ENCODE measurements around the gene MGAT4B.

MGAT4B gene

DNA sequence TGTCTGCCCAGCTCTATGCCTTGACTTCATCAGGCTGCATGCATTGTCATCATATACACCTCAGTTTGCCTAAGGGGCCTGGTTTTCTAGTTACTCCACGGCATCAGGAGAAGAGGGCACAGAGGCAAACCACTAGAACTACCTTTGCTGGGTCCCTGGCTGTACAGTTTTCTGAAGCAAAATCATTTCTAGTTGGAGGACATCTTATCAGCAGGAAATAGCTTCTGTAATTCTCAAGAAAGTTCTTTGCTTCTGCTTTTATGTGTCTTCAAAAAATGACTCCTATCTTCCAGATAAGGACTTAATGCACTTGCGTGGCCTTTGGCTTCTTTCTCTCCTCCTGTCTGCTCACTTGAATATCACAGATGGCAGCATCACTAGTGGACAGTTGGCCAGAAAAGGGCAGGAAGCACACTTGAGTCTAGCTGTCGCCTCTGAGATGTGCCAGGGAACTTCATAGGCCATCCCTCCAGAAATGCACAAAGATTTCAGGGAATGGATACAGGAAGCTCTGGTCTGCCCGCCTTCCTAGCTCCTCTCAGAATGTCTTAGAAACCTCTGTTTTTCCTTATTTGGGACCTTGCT is 35.3 kb downstream of the MGAT4B start:
- no peak for DNase-seq (ENCODE audit: low read depth in 2 of 2)

DNA sequence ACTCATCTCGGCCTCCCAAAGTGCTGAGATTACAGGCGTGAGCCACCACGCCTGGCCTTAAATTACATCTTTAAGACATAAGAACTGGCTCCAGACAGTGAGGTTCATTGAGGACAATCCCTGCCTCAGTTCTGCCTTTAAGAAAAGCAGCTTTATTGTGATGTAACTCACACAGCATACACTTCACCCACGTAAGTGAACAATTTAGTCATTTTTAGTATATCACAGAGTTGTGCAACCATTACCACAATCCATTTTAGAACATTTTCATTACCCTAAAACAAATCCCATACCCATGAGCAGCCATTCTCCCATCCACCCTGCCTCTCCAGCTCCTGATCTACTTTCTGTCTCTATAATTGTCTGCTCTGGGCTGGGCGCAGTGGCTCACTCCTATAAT is 36.9 kb downstream of the MGAT4B start:
- no peak for DNase-seq (ENCODE audit: low read depth in 2 of 2)

DNA sequence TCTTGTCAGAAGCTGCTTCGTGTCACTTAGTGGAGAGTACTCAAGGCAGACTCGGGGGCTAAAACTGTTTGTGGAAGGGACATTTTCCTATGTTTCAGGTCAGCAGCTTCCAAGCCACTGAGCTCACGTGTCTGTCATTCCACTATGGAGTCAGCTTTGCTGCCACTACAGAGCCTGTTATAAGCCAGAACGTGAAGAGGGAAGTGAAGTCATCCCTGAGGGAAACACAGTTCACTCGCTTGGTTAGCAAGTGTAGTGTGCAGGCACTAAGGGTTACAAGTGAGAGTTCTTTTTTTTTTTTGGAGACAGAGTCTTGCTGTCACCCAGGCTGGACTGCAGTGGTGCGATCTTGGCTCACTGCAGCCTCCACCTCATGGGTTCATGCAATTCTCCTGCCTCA is 37.4 kb downstream of the MGAT4B start:
- no peak for DNase-seq (ENCODE audit: low read depth in 2 of 2)

DNA sequence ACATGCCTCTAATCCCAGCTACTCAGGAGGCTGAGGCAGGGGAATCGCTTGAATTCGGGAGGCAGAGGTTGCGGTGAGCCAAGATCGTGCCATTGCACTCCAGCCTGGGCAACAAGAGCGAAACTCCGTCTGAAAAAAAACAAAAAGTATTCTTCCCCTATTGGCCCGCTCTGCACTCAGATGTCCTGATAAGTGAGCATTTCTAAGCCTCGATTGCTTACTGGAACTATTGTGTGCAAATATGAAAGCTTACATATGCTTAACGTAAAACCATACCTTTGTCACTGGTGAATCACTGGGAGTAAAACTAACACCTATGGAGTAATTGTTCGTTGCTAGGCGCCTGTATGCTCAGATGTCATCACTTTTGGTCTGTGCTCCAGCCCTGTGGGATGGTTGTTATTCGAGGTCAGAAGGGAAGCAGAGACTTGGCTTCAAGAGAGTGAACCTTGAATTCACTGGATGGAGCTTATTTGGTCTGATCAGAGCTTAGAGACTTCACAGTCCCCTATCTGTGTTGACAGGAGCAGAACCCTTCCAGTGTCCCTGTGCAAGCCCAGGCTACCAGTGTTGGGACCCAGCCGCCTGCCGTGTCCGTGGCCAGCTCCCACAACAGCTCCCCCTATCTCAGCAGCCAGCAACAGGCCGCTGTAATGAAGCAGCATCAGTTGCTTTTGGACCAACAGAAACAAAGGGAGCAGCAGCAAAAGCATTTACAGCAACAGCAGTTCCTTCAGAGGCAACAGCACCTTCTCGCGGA is 38.2 kb downstream of the MGAT4B start:
- peak in 1 of 2 donors; percentile 21 for DNase-seq (ENCODE audit: low read depth in 2 of 2)

DNA sequence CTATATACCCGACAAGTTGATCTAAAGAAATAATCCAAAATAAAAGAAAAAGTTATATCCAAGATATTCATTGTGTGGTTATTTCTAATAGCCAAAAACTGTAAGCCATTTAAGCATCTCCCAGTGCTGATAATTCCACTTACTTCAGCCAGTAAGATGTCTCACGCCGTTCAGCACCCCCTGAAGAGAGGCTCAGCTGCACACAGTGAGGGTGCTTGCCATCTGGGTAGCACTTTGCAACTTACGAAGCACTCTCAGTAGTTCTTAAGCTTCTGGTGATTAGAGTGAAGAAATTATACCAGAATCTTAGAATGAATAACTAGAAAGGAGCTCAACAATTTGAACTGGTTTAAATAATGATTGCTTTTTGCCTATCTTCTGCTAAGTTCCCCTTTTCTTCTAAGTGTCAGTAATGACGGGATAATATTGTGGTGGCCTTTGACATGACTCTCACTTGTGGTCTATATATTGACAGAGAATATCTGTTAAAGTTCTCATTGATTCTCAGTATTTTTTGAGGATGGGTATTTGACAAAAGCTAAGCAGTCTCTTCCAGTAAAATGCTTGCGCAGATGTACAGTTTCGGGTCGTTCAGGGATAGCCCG is 39.1 kb downstream of the MGAT4B start:
- DNase-seq (ENCODE audit: low read depth in 2 of 2) = no peak

DNA sequence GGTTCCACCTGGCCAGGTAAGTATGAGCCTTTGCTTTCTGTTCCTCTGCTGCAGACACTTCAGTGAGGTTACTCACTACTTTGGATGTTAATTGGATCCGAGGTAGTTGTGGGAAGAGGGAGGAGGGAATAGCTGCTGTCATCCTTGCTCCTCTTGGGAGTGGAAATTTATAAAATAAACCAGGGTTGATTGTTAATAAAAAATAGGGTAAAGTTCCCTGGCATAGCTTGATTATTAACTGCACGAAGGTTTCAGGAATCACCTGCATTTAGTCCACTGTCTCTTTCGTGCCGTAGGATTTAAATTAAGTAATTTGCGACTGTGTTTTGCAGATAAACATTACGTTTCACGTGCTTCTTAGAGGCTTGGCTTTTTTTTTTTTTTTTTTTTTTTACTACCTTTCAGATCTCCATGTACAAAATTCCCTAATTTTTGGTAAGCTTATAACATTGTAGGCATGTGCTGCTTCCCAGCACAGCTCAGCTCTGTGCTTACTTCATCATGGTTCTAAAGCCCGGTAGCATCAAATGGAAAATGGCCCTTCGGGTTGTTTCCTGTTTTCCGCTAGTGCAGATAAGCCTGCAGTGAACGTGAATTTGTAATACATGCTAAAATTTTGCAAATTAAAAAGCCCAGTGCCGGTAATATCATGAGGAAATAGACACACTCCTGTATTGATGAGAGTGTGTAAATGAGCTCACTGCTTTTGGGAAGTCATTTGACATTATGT is 39.8 kb downstream of the MGAT4B start:
- no peak for DNase-seq (ENCODE audit: low read depth in 2 of 2)

DNA sequence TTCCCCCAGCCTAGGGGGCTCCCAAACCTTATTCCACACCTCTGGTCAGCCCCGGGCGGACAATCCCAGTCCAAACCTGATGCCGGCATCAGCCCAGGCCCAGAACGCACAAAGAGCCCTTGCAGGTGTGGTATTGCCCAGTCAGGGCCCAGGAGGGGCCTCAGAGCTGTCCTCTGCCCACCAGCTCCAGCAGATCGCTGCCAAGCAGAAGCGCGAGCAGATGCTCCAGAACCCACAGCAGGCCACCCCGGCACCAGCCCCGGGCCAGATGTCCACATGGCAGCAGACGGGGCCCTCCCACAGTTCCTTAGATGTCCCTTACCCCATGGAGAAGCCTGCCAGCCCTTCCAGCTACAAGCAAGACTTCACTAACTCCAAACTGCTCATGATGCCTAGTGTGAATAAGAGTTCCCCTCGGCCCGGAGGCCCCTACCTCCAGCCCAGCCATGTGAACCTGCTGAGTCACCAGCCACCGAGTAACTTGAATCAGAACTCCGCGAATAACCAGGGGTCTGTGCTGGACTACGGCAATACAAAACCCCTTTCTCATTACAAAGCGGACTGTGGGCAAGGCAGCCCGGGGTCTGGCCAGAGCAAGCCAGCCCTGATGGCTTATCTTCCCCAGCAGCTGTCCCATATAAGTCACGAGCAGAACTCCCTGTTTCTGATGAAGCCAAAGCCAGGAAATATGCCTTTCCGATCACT is 40.5 kb downstream of the MGAT4B start:
- no peak for DNase-seq (ENCODE audit: low read depth in 2 of 2)

DNA sequence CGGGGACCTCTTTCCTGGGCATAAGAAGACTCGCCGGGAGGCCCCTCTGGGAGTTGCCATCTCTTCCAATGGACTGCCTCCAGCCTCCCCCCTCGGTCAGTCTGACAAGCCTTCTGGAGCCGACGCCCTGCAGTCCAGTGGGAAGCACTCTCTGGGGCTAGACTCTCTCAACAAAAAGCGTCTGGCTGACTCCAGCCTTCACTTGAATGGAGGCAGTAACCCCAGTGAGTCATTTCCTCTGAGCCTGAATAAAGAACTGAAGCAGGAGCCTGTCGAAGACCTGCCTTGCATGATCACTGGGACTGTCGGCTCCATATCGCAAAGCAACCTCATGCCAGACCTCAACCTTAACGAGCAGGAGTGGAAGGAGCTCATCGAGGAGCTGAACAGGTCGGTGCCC is 41.3 kb downstream of the MGAT4B start:
- DNase-seq (ENCODE audit: low read depth in 2 of 2) = no peak

DNA sequence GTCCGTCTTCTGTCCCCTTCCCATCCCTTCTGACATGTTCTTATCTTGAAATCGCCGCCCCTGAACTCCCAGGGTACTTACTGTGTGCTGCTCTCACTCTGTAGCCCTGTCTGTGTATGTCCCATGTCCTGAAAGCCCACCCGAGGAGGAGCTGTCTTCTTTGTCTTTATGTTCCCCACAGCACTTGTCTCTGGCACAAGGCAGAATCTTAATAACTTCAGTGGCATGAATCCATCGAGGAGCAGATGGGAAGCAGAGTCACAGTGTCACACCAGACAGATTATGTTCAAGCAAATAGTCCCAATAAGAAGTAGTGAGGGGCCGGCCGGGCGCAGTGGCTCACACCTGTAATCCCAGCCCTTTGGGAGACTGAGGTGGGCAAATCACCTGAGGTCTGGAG is 42.6 kb downstream of the MGAT4B start:
- DNase-seq (ENCODE audit: low read depth in 2 of 2) = no peak

DNA sequence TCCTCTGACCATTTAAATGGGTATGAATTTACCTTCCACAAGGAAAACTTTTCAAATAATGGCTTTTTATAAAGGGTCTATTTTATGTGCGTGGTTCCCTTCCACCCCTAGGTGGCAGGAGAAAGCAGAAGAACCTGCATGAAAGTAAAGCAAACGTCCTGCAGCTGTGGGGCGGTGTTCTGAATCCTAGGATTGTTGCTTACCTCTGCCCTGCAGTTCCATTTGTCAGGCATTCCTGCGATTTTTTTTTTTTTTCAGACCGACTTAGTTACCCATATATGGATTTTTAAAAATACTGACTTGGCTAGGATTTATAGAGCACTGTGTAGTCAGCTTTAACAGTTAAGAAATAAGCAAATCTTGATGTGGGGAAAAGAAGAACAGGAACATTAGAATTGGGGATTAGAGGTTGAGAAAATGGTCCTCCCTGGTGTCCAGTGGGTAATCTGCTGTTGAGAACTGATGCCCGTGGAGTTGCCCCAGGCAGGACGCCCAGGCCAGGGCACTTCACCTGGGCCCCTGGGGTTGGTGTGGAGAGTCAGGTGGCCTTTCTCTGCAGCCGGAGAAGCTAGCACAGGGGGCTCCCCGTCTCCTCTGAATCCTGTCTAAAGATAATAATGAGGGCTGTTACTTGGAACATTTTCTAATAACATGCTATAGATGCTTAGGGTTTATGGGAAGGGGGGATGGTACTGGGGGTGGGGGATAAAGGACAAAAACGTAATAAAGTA is 43.3 kb downstream of the MGAT4B start:
- DNase-seq (ENCODE audit: low read depth in 2 of 2) = no peak

DNA sequence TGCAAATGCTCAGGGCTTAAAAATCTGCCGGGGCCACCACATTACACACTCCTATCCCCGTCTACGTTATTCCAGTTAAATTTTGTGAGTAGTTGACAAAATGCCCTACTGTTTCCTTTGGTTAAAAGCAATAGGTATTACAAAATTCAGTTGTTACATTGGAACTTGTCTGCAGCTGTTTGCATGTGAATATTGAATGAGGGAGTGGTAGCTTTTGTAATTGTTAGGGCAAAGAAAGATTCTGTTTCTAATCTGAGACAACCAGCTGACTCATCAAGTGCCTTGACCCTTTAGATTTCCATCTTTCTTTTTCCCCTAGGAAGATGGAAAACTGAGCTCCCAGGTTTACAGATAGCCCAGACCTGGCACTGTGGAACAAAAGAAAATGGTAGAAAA is 43.9 kb downstream of the MGAT4B start:
- no peak for DNase-seq (ENCODE audit: low read depth in 2 of 2)

DNA sequence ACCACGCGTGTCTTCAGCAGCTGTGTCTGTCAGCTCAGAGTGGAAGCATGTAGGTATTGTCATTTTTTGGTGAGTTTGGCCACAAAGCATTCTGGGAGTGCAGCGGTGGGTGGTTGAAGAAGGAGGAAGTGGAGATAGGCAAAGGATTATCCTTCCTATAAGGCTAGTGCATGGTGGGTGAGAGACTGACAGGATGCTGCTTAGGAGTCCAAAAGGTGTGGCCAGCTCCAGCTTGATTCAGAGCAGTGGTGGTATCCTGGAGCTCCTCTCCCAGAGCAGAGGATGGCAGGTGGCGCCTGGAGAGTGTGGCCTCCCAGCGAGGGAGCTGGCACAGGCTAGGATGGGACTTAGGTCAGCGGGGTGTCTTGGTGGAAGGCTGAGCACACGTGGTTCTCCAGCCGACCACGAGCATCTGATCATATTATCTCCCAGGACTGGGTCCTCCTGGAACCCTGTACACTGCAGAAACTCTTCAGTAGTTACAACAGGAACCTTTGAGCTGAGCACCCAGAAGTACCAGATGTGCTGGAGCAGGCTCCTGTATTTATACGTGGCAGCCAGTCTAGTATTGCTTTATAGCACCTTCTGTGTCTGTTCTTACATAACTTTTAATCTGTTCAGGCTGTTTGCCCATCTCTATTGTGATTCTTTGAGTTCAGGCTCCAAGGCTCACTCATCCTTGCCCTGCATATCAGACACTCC is 44.4 kb downstream of the MGAT4B start:
- no peak for DNase-seq (ENCODE audit: low read depth in 2 of 2)

DNA sequence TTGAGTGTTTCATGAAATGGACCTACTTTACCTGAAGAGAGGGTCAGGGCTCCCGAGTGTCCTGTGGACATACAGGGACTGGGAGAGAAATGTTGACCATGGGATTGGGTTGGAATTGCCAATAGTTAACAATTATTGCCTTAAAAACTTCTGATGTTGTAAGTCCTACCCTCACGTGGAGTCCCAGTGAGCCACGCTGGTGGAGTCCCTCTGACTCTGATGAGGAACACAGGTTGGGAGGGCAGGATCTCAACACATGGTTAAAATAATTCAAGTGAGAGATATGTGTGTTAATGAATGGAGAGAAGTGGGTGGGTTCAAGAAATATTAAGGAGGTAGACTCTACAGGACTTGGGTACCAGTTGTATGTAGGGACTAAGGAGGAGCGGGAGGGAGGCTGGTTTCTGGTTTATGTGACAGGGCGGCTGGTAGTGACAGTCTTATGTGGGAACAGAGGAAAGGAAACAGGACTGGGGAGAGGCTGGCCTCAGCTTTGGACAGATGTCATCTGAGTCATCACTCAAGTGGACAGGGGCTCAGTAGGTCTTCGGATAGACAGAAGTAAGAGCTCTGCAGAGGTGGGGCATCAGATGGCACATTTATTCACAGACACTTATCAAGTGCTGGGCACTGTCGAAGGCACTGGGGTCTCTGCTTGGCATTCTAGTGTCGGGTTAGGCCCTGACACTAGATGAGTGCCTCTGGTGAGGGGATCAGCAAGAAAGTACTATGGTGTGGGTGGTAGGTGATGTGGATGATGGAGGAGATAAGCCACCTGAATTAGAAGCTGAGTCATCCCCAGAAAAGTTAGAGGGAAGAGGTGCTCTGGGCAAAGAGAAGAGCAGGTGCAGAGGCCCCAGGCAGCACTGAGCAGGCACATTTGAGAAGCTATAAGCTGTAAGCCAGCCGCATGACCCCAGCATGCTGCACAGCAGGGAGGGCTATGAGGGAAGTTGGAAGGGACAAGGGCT is 46.8 kb downstream of the MGAT4B start:
- DNase-seq (ENCODE audit: low read depth in 2 of 2) = peak in 1 of 2 donors; percentile 20

DNA sequence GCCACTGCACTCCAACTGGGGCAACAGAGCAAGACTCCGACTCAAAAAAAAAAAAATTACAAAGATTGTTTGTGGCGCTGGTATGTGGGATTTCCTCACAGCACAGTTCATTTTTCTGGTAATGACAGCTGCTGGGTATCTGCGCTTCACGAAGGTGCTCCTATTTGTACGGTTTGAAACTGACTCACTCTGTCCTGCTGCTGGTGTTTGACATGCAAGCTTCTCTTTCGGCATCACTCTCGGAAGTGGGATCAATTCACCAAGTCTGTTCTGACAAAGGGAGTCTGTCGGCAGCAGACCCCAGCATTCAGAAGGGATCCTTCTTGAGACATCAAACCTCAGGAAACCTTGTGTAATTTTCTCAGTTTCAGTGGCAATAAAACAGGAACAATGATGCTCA is 47.7 kb downstream of the MGAT4B start:
- no peak for DNase-seq (ENCODE audit: low read depth in 2 of 2)

DNA sequence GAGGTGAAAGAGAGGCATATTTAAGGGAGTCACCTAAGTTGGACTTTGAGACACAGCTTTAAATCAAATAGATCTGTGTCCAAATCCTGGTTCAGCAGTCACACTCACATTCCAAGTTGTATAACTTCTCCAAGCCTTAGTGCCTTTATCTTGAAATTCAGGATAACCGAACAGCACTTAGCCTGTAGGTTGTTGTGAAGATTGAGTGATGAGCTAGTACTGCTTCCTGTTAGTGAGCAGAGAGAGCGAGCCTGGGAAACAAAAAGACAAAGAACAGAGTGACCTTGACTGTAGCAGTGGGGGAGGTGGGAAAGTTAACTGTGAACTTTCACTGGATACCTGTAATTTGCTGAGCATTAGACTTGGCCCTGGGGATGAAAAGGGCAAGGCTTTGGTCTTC is 51.6 kb downstream of the MGAT4B start:
- no peak for DNase-seq (ENCODE audit: low read depth in 2 of 2)

DNA sequence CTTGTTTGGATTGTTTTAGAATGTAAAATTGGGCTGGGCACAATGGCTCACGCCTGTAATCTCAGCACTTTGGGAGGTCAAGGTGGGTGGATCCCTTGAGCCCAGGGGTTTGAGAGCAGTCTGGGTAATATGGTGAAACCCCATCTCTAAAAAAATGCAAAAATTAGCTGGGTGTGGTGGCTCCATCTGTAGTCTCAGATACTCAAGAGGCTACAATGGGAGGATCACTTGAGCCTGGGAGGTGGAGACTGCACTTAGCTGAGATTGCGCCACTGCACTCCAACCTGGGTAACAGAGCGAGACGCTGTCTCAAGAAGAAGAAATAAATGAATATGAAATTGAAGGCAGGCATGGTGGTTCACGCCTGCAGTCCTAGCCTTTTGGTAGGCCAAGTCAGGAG is 52.7 kb downstream of the MGAT4B start:
- DNase-seq (ENCODE audit: low read depth in 2 of 2) = no peak

DNA sequence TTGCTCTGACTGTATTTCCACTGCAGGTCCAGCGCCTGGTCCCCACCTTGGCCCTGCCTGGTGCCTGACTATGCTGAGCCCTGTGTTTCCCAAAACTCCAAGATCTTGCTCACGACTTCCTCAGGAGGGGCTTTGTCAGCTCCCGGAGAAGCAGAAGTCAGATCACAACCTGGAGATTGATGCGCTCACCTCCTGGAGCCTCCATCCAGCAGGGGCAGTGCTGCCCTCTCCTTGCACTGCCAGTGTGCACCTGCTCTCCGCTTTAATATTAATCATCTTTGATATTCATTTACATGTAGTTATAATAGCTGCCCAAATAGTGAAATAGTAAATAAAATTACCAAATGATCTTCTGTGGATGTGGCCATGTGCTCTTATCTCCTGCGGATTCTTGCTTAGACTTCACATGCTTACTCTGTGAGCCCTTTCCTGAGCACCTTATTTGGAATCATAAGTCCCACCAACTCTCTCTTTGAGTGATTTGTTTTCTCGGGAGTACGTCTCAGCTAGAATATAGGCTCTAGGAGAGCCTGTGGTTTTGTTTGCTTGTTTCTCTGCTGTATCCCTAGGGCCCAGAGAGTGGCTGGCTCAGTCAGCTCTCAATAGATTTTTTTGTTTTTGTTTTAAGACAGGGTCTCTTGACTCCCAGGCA is 56.7 kb downstream of the MGAT4B start:
- no peak for DNase-seq (ENCODE audit: low read depth in 2 of 2)

DNA sequence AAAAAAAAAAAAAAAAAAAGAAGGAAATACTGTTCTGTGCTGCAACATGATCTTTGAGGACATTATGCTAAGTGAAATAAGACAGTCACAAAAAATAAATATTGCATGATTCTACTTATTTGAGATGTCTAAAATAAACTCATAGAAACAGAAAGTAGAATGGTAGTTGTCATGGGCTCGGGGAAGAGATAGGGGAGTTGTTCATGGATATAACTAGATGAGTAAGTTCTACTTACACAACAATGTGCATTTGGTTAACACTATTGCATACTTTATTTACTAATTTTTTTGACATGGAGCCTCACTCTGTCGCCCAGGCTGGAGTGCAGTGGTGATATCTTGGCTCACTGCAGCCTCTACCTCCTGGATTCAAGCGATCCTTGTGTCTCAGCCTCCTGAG is 58.9 kb downstream of the MGAT4B start:
- no peak for DNase-seq (ENCODE audit: low read depth in 2 of 2)
